Left lung (tissue), 10 donors: ENCODE data around the gene CDH1. TPM values are rescaled to one million over a fixed set of nuclear protein-coding genes. Genes with fewer than 3 reads are reported as not detected.

ENCODE experiments used
- ATAC-seq: fragments of 200-7000 bp; cut with Tn5 transposase; one replicate; pipeline ENCODE4 v1.9.1; 2020; ENCODE audit warnings: moderate library complexity
- DNase-seq, 4 donors: peaks; one replicate each; pipeline ENCODE4 v3.0.0-alpha.2; 2013 to 2020
- H3K27ac ChIP-seq, 2 donors: fragments of 200-600 bp; sonication (generic) in 1 of 2; one replicate each; pipeline versions ENCODE4 v1.5.0 to v1.8.0; 2020 to 2021
- H3K27me3 ChIP-seq, 2 donors: fragments of 200-600 bp; sonication (generic) in 1 of 2; one replicate each; pipeline versions ENCODE4 v1.5.0 to v1.8.0; 2020 to 2021
- H3K36me3 ChIP-seq, 2 donors: fragments of 200-600 bp; sonication (generic) in 1 of 2; one replicate each; pipeline versions ENCODE4 v1.5.0 to v1.8.0; 2020 to 2021
- H3K4me1 ChIP-seq, 2 donors: fragments of 200-600 bp; one replicate each; pipeline ENCODE4 v1.8.0; 2021
- H3K4me3 ChIP-seq, 2 donors: fragments of 200-600 bp; sonication (generic) in 1 of 2; one replicate each; pipeline versions ENCODE4 v1.5.0 to v1.8.0; 2020 to 2021; ENCODE audit warnings: mild to moderate bottlenecking in 1 of 2
- H3K9me3 ChIP-seq, 2 donors: fragments of 200-600 bp; sonication (generic) in 1 of 2; one replicate each; pipeline versions ENCODE4 v1.5.0 to v1.8.0; 2020 to 2021
- CTCF ChIP-seq, 2 donors: fragments of 200-600 bp; sonication (generic) in 1 of 2; IDR thresholded peaks; one replicate each; pipeline versions ENCODE4 v1.5.0 to v1.8.0; 2021; ENCODE audit warnings: antibody characterized with exemption in 2 of 2
- intact Hi-C, 2 donors: fragments of 100-400 bp; cut with DNase I; formaldehyde crosslinking; loops; one replicate each; pipeline versions ENCODE4 v1.11.2 to v1.14.2; 2022
- polyA plus RNA-seq, 6 donors: library from polyadenylated mRNA; unstranded; fragments of 120-200 nt; gene quantifications; one replicate each; pipeline ENCODE4 v1.2.1, GENCODE V29; 2013; ENCODE audit not compliant: insufficient read length in 6 of 6
- total RNA-seq, 2 donors: library from RNA; stranded (reverse); fragmentation: NEBNext Ultra II Directional; extraction: Animal tissue kit (Norgen Biotek cat#: 25700); gene quantifications; one replicate each; pipeline ENCODE4 v1.2.1, GENCODE V29; 2021
- donor health status: DM: no; HTN: yes; CAD: no.
- donor health status: DM: no; HTN: no; CAD: no.

Gene CDH1
- total and polyA plus RNA-seq, 8 donors = 123 to 292 (median 164) TPM

GRCh38 chr16:68774982-68775634, 38.0 kb downstream of the CDH1 start:
- DNase-seq (no peak), ATAC-seq (no peak)
- Histone ChIP-seq H3K36me3 (no peaks in the 10 kb centered on the region), H3K4me3 (no peak overlapping the region), H3K27ac (no peak overlapping the region), H3K9me3 (no peaks in the 10 kb centered on the region), H3K27me3 (no peaks in the 10 kb centered on the region), H3K4me1 (peaks cover 6 to 7% of the 10 kb centered on the region in 2 donors)
- intact Hi-C loops = no loop called here
- TF ChIP-seq CTCF (IDR thresholded peaks at IDR 0.05) = no peak

DNA sequence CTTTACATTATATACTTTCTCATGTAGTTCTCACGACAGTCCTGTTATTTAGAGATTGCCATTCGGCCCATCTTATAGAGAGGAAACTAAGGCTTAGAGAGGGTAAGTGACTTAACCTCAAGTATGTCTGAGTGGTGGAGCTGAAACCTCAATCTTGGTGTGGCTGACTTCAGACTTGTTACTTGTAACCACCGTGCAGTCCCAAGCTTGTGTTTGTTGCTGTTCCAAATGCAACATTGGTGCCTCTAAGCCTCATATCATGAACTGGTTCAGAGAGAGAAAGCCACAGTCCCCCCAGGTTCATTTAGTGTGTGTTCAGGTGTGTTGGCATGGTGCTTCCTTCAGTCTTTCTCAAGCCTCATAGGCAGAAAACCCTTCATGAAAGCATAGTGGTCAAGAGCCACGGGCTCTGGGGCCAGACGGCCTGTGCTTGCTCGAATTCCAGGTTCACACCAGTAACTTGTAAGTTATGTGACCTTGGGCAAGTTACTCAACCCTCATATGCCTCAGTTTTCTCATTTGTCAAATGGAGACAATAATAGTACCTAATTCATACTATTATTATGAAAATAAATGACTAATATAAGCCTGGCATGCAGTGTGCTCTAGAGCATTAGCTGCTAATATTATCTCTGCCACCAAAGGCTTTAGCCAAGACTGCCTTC, 39.9 kb downstream of the CDH1 start:
- intact Hi-C loops = no loop called here
- no peak overlapping the region for H3K27ac ChIP-seq
- no peaks in the 10 kb centered on the region for H3K9me3 ChIP-seq
- H3K36me3 ChIP-seq = no peaks in the 10 kb centered on the region
- H3K4me3 ChIP-seq = no peak overlapping the region
- H3K4me1 ChIP-seq = peaks cover 7 to 10% of the 10 kb centered on the region in 2 donors
- ATAC-seq (peak; percentile 8), DNase-seq (no peak)
- no peak for TF ChIP-seq CTCF (IDR thresholded peaks at IDR 0.05)
- H3K27me3 ChIP-seq = no peaks in the 10 kb centered on the region

DNA sequence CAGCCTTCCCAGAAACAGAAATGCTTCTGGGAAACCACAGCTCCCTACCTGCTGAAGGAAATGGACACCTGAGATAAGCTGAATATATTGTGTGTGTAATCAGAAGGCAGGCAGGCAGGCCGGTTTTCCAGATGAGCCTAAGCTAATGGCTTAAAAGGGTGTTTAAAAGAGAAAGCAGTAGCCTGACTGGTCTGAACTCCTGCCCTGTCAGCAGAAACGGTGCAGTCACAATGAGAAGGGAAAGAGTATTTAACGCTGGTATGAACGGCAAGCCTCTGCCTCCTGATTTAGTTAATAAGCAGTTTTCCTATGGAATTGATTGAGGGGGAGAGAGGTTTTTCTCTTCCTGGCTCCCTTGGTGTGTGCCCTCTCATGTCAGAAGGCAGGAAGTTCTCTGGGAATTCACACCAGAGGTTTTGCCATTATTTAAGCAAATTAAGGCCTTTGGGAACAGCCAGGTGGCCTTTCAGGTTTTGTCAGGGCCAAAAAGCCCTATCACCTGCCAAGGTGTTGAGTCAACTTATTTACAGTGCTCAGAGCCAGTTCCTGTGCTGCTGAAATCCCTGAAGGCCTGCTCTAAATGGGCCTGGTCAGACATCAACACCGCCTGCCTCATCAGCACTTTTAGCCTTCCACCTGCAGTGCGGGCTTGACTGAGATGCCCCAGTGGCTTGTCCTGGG, 41.6 kb downstream of the CDH1 start:
- Histone ChIP-seq H3K9me3 (no peaks in the 10 kb centered on the region), H3K4me1 (peaks cover 7 to 26% of the 10 kb centered on the region in 2 donors), H3K4me3 (no peak overlapping the region), H3K27ac (peak overlapping the region; percentile 36 to 41), H3K27me3 (no peaks in the 10 kb centered on the region), H3K36me3 (no peaks in the 10 kb centered on the region)
- intact Hi-C loops = no loop called here
- DNase-seq (peak in 1 of 4 donors; percentile 52), ATAC-seq (peak; percentile 82)
- TF ChIP-seq CTCF (IDR thresholded peaks at IDR 0.05) = no peak

DNA sequence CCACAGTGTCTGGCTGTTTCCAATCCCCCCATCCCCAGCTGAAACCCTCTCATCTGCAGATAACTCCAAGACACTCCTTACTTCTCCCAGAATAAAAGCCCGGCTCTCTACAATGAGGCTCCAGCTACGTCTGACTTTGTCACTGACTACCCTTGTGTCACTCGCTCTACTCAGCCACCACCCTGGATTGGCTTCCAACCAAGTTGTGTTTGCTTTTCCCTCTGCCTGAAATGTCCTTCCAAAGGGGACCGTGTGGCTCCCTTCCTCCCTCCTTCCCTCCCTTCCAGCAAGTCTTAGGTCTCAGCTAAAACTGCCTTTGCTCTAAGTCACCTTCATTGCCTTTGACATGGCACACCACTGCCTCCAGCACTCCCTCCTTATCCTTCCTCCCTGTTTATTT, 42.8 kb downstream of the CDH1 start:
- H3K27ac ChIP-seq = no peak overlapping the region
- H3K9me3 ChIP-seq = no peaks in the 10 kb centered on the region
- peaks cover 7 to 26% of the 10 kb centered on the region in 2 donors for H3K4me1 ChIP-seq
- H3K27me3 ChIP-seq = no peaks in the 10 kb centered on the region
- H3K4me3 ChIP-seq = no peak overlapping the region
- intact Hi-C loops = no loop called here
- ATAC-seq = peak; percentile 49
- no peaks in the 10 kb centered on the region for H3K36me3 ChIP-seq
- DNase-seq = no peak
- no peak for TF ChIP-seq CTCF (IDR thresholded peaks at IDR 0.05)

GRCh38 chr16:68781784-68782183, 44.7 kb downstream of the CDH1 start:
- Histone ChIP-seq H3K36me3 (no peaks in the 10 kb centered on the region), H3K27ac (no peak overlapping the region), H3K4me3 (no peak overlapping the region), H3K27me3 (no peaks in the 10 kb centered on the region), H3K9me3 (no peaks in the 10 kb centered on the region), H3K4me1 (peaks cover 3 to 26% of the 10 kb centered on the region in 2 donors)
- ATAC-seq (no peak), DNase-seq (no peak)
- no peak for TF ChIP-seq CTCF (IDR thresholded peaks at IDR 0.05)
- intact Hi-C loops = no loop called here
